T-cell (primary cell): Measurements from ENCODE around the gene C1QTNF8. TPM values are rescaled to one million over a fixed set of nuclear protein-coding genes. Genes with fewer than 3 reads are reported as not detected.

Source experiments
- ATAC-seq, 4 experiments: fragments of 200-7000 bp in 3 of 4; fragments of 150-1000 bp in 1 of 4; cut with Tn5 transposase; replicated peaks in 1 of 4; 1 replicate in 3 of 4; 2 replicates in 1 of 4; pipeline ENCODE4 v1.10.0; 2021; ENCODE audit warnings: moderate library complexity in 3 of 4, mild to moderate bottlenecking in 2 of 4, moderate number of reproducible peaks in 1 of 4
- CTCF ChIA-PET, 2 donors: fragments of 300-600 bp; sonication (Branson Sonifier 250); formaldehyde crosslinking; loops; one replicate each; lab custom pipeline; 2022; ENCODE audit warnings: antibody characterized with exemption in 2 of 2; lab: Charles Lee
- POLR2A ChIA-PET, 2 donors: fragments of 300-600 bp; sonication (Branson Sonifier 250); formaldehyde crosslinking; loops; one replicate each; lab custom pipeline; 2022; ENCODE audit warnings: antibody characterized with exemption in 2 of 2; lab: Charles Lee
- DNase-seq, 35 experiments: peaks; one replicate each; pipeline versions ENCODE4 v3.0.0 to v3.0.0-alpha.2; 2013 to 2023
- H3K27ac ChIP-seq: one replicate; pipeline ENCODE4 v1.5.1; 2013; ENCODE audit warnings: low read length
- H3K27me3 ChIP-seq, 2 experiments: replicated peaks in 1 of 2; 1 replicate in 1 of 2; 2 replicates in 1 of 2; pipeline versions ENCODE4 v1.6.1 to v1.7.0; 2013; ENCODE audit warnings: low read length in 1 of 2, mixed read lengths in 1 of 2; ENCODE audit not compliant: control insufficient read depth in 2 of 2, insufficient read depth in 2 of 2; ENCODE audit errors: extremely low read depth in 1 of 2
- H3K36me3 ChIP-seq, 2 donors: 1 replicate in 1 of 2; 2 replicates in 1 of 2; pipeline versions ENCODE4 v1.6.1 to v1.7.0; 2013; ENCODE audit warnings: low read length in 1 of 2; ENCODE audit not compliant: control insufficient read depth in 2 of 2, insufficient read depth in 1 of 2; ENCODE audit errors: extremely low read depth in 1 of 2
- H3K4me1 ChIP-seq, 2 experiments: 1 replicate in 1 of 2; 2 replicates in 1 of 2; pipeline versions ENCODE4 v1.6.1 to v1.7.0; 2013; ENCODE audit warnings: low read length in 2 of 2, mixed read lengths in 1 of 2; ENCODE audit not compliant: insufficient read depth in 2 of 2, control insufficient read depth in 1 of 2; ENCODE audit errors: extremely low read depth in 1 of 2
- H3K4me3 ChIP-seq, 2 donors: 1 replicate in 1 of 2; 2 replicates in 1 of 2; pipeline versions ENCODE4 v1.5.1 to v1.7.0; 2013; ENCODE audit warnings: mild to moderate bottlenecking in 2 of 2, low read length in 1 of 2, moderate library complexity in 1 of 2; ENCODE audit not compliant: control insufficient read depth in 1 of 2; ENCODE audit errors: extremely low read depth in 1 of 2
- H3K9me3 ChIP-seq: 2 replicates; pipeline ENCODE4 v1.7.0; 2013
- H3K27ac Mint-ChIP-seq, 2 donors: one replicate each; pipeline ENCODE4 v1.8.0; 2020 to 2021; ENCODE audit warnings: mild to moderate bottlenecking in 2 of 2, mixed read lengths in 2 of 2
- H3K27me3 Mint-ChIP-seq, 2 donors: one replicate each; pipeline ENCODE4 v1.8.0; 2021 to 2022; ENCODE audit warnings: mixed read lengths in 2 of 2
- H3K36me3 Mint-ChIP-seq: one replicate; pipeline ENCODE4 v1.8.0; 2021; ENCODE audit warnings: mixed read lengths
- H3K4me1 Mint-ChIP-seq, 3 donors: one replicate each; pipeline ENCODE4 v1.8.0; 2020 to 2022; ENCODE audit warnings: mixed read lengths in 3 of 3, mild to moderate bottlenecking in 1 of 3
- H3K4me3 Mint-ChIP-seq, 3 donors: one replicate each; pipeline ENCODE4 v1.8.0; 2020 to 2022; ENCODE audit warnings: mild to moderate bottlenecking in 3 of 3, mixed read lengths in 3 of 3, moderate library complexity in 3 of 3
- H3K9me3 Mint-ChIP-seq, 3 donors: one replicate each; pipeline ENCODE4 v1.8.0; 2020 to 2022; ENCODE audit warnings: mixed read lengths in 3 of 3
- WGBS: methylation state at CpG from one replicate; pipeline ENCODE4 v1.1.5; 2013; ENCODE audit warnings: missing lambda C conversion rate; ENCODE audit not compliant: insufficient coverage; 5-methylcytosine and 5-hydroxymethylcytosine counted together
- total RNA-seq, 35 experiments: library from RNA in 6 of 35; stranded (reverse) in 6 of 35; fragments of 120-200 nt in 1 of 35; gene quantifications; one replicate each; pipeline versions ENCODE4 v1.2.1 to v1.2.4 and lab custom pipeline; 2013 to 2026

C1QTNF8 gene
- total RNA-seq, 5 donors from 2014 or later (not counting 1 experiment from before 2014, with no cell fraction given): not detected

DNA sequence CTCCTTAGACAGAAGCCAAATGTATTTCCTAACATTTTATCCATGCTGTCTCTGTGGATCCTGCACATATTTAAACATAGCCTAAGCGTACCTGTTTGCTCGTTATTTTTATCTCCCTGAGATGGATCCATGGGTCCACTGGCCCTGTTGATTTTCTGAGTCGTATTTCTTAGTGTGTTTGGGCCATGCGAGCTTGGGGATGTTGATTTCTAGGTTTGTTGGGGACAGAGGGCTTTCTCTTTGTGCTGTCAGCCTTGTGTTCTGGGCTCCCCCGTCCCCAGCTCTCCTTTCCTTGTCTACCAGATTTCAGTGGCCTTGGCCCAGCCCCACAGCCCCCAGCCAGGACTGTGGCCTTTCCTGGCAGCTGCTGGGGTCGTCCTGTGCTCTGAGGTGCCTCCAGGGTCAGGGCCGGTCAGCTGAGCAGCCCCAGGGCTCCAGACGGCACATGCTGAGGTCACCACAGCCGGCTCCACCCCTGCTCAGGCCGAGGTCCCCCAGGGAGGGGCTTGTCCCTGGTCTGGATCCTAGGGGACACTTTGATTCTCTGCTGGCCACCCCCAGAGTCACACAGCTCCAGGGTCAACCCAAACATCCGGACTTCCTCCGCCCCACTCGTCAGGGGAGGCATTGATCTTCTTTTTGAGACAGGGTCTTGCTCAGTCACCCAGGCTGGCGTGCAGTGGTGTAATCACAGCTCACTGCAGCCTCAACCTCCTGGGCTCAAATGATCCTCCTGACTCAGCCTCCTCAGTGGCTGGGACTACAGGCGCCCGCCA is 19.1 kb downstream of the C1QTNF8 start:
- H3K4me3 Mint-ChIP-seq: no peak overlapping the region

DNA sequence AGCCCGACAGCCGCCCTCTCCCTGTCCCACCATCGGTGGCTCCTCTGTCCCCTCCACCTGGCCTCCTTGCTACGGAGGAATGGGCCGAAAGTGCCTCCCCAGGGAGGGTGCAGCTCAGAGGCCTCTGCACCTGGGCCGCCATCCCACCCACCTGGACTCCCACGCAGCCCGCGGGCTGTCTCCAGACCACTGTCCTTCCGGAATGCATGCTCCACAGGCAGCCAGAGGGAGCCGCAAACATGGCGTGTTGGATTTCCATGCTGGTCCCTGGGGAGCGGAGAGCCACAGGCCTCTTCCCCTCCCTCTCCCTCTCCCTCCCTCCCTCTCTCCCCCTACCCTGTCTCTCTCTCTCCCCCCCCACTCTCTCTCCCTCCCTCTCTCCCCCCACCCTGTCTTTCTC is 20.5 kb downstream of the C1QTNF8 start:
- DNase-seq: no peak
- H3K4me1 ChIP-seq: no peaks in the 10 kb centered on the region
- H3K27ac ChIP-seq: no peak overlapping the region
- CTCF ChIA-PET: no interaction called here
- no peak overlapping the region for H3K4me3 Mint-ChIP-seq
- POLR2A ChIA-PET: no interaction called here
- H3K36me3 ChIP-seq: no peaks in the 10 kb centered on the region
- H3K27me3 Mint-ChIP-seq: peaks cover 9 to 43% of the 10 kb centered on the region in 2 donors
- no peak overlapping the region for H3K4me3 ChIP-seq
- H3K36me3 Mint-ChIP-seq: no peaks in the 10 kb centered on the region
- peaks cover 0 to 71% of the 10 kb centered on the region in 2 experiments for H3K27me3 ChIP-seq
- H3K27ac Mint-ChIP-seq: no peak overlapping the region
- no peak for ATAC-seq
- no peaks in the 10 kb centered on the region for H3K9me3 Mint-ChIP-seq
- WGBS: 84% methylated on average over 8 of the region's 13 CpGs
- peaks cover 0 to 1% (median 0%) of the 10 kb centered on the region in 3 donors for H3K4me1 Mint-ChIP-seq
- no peaks in the 10 kb centered on the region for H3K9me3 ChIP-seq

More for the DNA sequence above, 19.1 kb downstream of the C1QTNF8 start:
- ChIA-PET POLR2A (no interaction called here), CTCF (no interaction called here)
- no peak overlapping the region for H3K27ac Mint-ChIP-seq
- no peak overlapping the region for H3K27ac ChIP-seq
- no peaks in the 10 kb centered on the region for H3K9me3 Mint-ChIP-seq
- ATAC-seq (no peak), DNase-seq (no peak)
- no peaks in the 10 kb centered on the region for H3K9me3 ChIP-seq
- H3K27me3 ChIP-seq: peaks cover 0 to 71% of the 10 kb centered on the region in 2 experiments
- no peaks in the 10 kb centered on the region for H3K4me1 ChIP-seq
- no peaks in the 10 kb centered on the region for H3K36me3 ChIP-seq
- H3K4me1 Mint-ChIP-seq: peaks cover 0 to 1% (median 0%) of the 10 kb centered on the region in 3 donors
- peaks cover 9 to 44% of the 10 kb centered on the region in 2 donors for H3K27me3 Mint-ChIP-seq
- H3K36me3 Mint-ChIP-seq: no peaks in the 10 kb centered on the region
- H3K4me3 ChIP-seq: no peak overlapping the region
- 46% methylated on average over 10 of the region's 16 CpGs for WGBS

DNA sequence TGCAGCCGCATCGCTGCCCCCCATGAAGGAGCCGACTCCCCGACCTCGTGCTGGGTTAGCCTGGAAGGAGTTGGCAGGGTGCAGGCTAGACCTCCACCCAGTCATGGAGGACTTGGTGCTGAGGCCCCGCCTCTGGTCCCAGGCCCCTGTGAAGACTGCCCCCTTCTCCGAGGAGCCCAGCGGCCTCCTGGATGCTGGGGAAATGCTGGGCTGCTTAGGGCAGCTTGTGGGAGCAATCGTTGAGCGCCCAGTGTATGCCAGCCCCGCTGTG is 21.7 kb downstream of the C1QTNF8 start:
- peaks cover 9 to 47% of the 10 kb centered on the region in 2 donors for H3K27me3 Mint-ChIP-seq
- DNase-seq (no peak), ATAC-seq (no peak)
- 70% methylated on average over 11 of the region's 11 CpGs for WGBS
- no peak overlapping the region for H3K4me3 Mint-ChIP-seq
- CTCF ChIA-PET: no interaction called here
- H3K9me3 Mint-ChIP-seq: no peaks in the 10 kb centered on the region
- Histone ChIP-seq H3K27ac (no peak overlapping the region), H3K27me3 (peaks cover 0 to 72% of the 10 kb centered on the region in 2 experiments), H3K9me3 (no peaks in the 10 kb centered on the region), H3K4me1 (no peaks in the 10 kb centered on the region), H3K4me3 (no peak overlapping the region), H3K36me3 (no peaks in the 10 kb centered on the region)
- no peak overlapping the region for H3K27ac Mint-ChIP-seq
- H3K36me3 Mint-ChIP-seq: no peaks in the 10 kb centered on the region
- peaks cover 0 to 1% (median 0%) of the 10 kb centered on the region in 3 donors for H3K4me1 Mint-ChIP-seq
- POLR2A ChIA-PET: no interaction called here

DNA sequence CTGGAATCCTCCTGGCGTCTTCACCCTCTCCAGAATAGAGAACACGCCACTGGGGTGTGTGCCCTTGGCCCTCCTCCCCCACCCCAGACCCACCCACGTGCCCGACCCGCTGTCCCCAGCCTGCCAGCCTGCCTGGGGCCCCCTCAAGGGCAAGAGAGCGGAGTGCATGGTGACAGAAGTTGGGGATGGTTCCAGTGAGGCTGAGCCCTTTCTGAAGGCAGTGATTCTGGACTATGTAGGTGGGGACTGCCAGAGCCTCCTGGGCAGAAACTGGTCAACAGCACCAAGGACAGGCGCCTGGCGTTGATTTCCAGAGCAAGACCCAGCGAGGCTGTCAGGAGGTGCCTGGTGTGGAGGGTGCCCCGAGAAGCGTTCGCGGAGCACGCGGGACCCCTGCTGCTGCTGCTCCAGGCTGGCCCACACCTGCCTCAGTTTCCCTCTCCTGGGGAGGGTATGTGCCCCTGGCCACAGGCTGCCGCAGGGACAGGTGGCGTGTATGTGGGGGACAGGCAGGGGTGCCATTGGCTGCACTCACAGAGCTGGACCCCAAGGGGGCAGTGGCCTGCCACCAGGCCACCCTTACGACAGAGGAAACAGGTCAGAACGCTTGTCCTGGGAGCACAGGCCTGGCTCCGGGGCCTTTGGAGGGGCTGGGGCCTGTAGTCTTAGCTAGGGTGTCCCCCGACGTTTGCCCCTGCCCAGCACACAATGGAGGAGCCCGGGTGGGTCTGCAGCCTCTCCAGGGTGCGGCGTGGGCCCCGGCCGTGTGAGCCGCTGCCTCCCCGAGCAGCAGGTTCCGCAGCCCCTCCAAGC is 22.3 kb downstream of the C1QTNF8 start:
- no peaks in the 10 kb centered on the region for H3K9me3 Mint-ChIP-seq
- ChIA-PET CTCF (no interaction called here), POLR2A (no interaction called here)
- H3K27me3 Mint-ChIP-seq: peaks cover 9 to 49% of the 10 kb centered on the region in 2 donors
- H3K36me3 Mint-ChIP-seq: no peaks in the 10 kb centered on the region
- Histone ChIP-seq H3K9me3 (no peaks in the 10 kb centered on the region), H3K4me1 (no peaks in the 10 kb centered on the region), H3K27me3 (peaks cover 0 to 78% of the 10 kb centered on the region in 2 experiments), H3K36me3 (no peaks in the 10 kb centered on the region), H3K27ac (no peak overlapping the region), H3K4me3 (no peak overlapping the region)
- H3K4me1 Mint-ChIP-seq: peaks cover 0 to 1% (median 0%) of the 10 kb centered on the region in 3 donors
- no peak overlapping the region for H3K27ac Mint-ChIP-seq
- H3K4me3 Mint-ChIP-seq: no peak overlapping the region
- WGBS: 69% methylated on average over 21 of the region's 30 CpGs
- DNase-seq (no peak), ATAC-seq (no peak)

DNA sequence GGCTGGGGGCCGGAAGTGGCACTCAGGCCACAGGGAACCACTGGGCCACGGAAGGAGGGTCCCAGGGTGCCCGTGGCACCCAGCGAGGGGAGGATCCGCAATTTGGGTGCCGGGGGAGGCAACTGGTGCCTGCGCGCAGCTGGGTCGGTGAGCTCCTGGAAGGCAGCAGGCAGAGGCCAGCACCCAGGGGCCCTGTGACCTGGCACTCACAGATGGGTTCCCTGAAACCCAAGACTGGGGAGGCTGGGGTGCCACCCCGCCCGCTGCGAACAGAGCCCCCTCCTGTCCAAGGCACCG is 22.8 kb downstream of the C1QTNF8 start:
- H3K27me3 Mint-ChIP-seq: peaks cover 9 to 49% of the 10 kb centered on the region in 2 donors
- WGBS: 70% methylated on average over 12 of the region's 13 CpGs
- no peaks in the 10 kb centered on the region for H3K36me3 ChIP-seq
- peaks cover 0 to 83% of the 10 kb centered on the region in 2 experiments for H3K27me3 ChIP-seq
- H3K4me1 ChIP-seq: no peaks in the 10 kb centered on the region
- ATAC-seq (no peak), DNase-seq (no peak)
- H3K27ac Mint-ChIP-seq: no peak overlapping the region
- no peak overlapping the region for H3K27ac ChIP-seq
- H3K4me1 Mint-ChIP-seq: peaks cover 0 to 1% (median 0%) of the 10 kb centered on the region in 3 donors
- H3K4me3 Mint-ChIP-seq: no peak overlapping the region
- H3K4me3 ChIP-seq: no peak overlapping the region
- ChIA-PET POLR2A (interaction anchor here in 1 of 2 donors (0.7 kb wide), 1 partner anchor 10 kb away, joined by 4 read pairs; no protein-coding TSS in a partner anchor), CTCF (no interaction called here)
- no peaks in the 10 kb centered on the region for H3K36me3 Mint-ChIP-seq
- H3K9me3 ChIP-seq: no peaks in the 10 kb centered on the region
- no peaks in the 10 kb centered on the region for H3K9me3 Mint-ChIP-seq

DNA sequence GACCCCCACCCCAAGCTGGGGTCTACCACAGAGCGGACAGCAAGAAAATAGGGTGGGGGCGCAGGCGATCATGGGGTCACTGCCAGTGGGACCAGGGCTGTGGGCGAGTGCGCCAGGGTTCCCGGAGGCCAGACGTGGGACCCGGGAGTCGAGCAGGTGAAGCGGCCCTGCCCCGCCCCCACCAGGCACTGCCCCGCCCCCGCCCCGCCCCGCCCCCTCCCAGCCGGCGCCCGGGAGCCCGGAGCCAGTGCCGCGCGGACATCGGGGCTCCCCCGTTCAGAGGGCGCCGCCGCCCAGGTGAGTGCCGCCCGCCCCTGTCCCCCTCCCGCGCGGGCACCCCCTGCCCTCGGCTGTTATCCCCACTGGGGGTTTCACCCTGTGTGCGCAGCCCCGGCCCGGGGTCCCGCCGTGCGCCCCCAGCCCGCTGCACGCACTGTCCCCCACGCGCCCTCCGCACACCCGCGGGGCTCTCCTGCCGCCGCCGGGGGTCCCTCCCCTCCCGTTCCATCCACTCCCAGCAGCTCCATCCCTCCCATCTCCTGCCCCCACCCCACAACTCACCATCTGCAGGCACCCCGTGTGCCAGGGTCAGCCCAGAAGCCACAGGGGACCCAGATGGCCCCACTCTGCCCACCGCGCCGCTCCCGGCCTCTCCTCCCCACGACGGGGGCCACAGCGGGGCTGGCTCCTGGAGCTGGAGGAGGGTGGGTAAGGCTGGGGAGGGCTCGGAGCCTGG is 23.4 kb downstream of the C1QTNF8 start, which contains the start of gene SSTR5:
TSS of gene SSTR5 (plus strand) at position 222 of the 736 bp plus-strand sequence. CDS start 6,122 bp downstream, outside the sequence.
- no peaks in the 10 kb centered on the region for H3K36me3 Mint-ChIP-seq
- Histone ChIP-seq H3K4me3 (no peak within 1 kb of the TSS), H3K36me3 (no peaks in the 10 kb centered on the region), H3K27me3 (peaks cover 0 to 88% of the 10 kb centered on the region in 2 experiments), H3K9me3 (no peaks in the 10 kb centered on the region), H3K4me1 (peaks cover 0 to 2% of the 10 kb centered on the region in 2 experiments), H3K27ac (no peak within 1 kb of the TSS)
- 20% methylated on average over 34 of the region's 59 CpGs for WGBS
- DNase-seq (no peak), ATAC-seq (no peak)
- H3K9me3 Mint-ChIP-seq: no peaks in the 10 kb centered on the region
- H3K27ac Mint-ChIP-seq: no peak within 1 kb of the TSS
- H3K4me3 Mint-ChIP-seq: no peak within 1 kb of the TSS
- POLR2A ChIA-PET: interaction anchor here in 1 of 2 donors (0.7 kb wide), 1 partner anchor 11 kb away, joined by 4 read pairs; no protein-coding TSS in a partner anchor
- H3K4me1 Mint-ChIP-seq: peaks cover 0 to 3% (median 1%) of the 10 kb centered on the region in 3 donors
- CTCF ChIA-PET: no interaction called here
- H3K27me3 Mint-ChIP-seq: peaks cover 10 to 50% of the 10 kb centered on the region in 2 donors
